H1 (cell line): Measurements from ENCODE around the gene ABCD4. TPM values are rescaled to one million over a fixed set of nuclear protein-coding genes. Genes with fewer than 3 reads are reported as not detected.
A peak's percentile ranks its signal among the peaks of the same experiment; 100 is the strongest.

Experiments
- CTCF ChIA-PET: fragments of 300-600 bp; sonication (Branson Sonifier 250); formaldehyde crosslinking; loops from one replicate; lab custom pipeline; 2021; ENCODE audit not compliant: partially characterized antibody; lab: Charles Lee
- POLR2A ChIA-PET: fragments of 300-600 bp; sonication (Branson Sonifier 250); formaldehyde crosslinking; loops from one replicate; lab custom pipeline; 2021; ENCODE audit warnings: inconsistent platforms; ENCODE audit not compliant: partially characterized antibody; lab: Charles Lee
- DNase-seq, 2 experiments: peaks; one replicate each; pipeline versions ENCODE4 v3.0.0 to v3.0.0-alpha.2; 2010 to 2022; ENCODE audit warnings: low spot score in 2 of 2, low read depth in 1 of 2, mixed read lengths in 1 of 2
- FAIRE-seq: peaks from 2 replicates; lab custom pipeline; 2011; peaks lifted over from hg19 to GRCh38; lab: Jason Lieb, UNC
- H2AFZ ChIP-seq: 2 replicates; pipeline ENCODE4 v1.8.1; 2012; ENCODE audit warnings: low read length, inconsistent platforms
- H2AK5ac ChIP-seq: 2 replicates; pipeline ENCODE4 v1.6.1; 2013; ENCODE audit warnings: low read depth, low read length
- H2BK120ac ChIP-seq: replicated peaks from 2 replicates; pipeline ENCODE3; 2013; ENCODE audit warnings: low read depth, low read length, inconsistent platforms
- H2BK12ac ChIP-seq: 2 replicates; pipeline ENCODE4 v1.6.1; 2013; ENCODE audit warnings: low read depth, low read length
- H2BK15ac ChIP-seq: 2 replicates; pipeline ENCODE4 v1.6.1; 2013; ENCODE audit warnings: low read length
- H2BK20ac ChIP-seq: 2 replicates; pipeline ENCODE4 v1.6.1; 2013; ENCODE audit warnings: low read length
- H2BK5ac ChIP-seq: 2 replicates; pipeline ENCODE4 v1.6.1; 2013; ENCODE audit warnings: low read depth, low read length
- H3K14ac ChIP-seq: 2 replicates; pipeline ENCODE4 v1.6.1; 2013; ENCODE audit warnings: inconsistent platforms; ENCODE audit not compliant: insufficient read length
- H3K18ac ChIP-seq: 2 replicates; pipeline ENCODE4 v1.6.1; 2013; ENCODE audit warnings: low read length; ENCODE audit errors: extremely low read depth
- H3K23ac ChIP-seq: 2 replicates; pipeline ENCODE4 v1.6.1; 2013; ENCODE audit warnings: inconsistent platforms; ENCODE audit not compliant: insufficient read length
- H3K23me2 ChIP-seq: 2 replicates; pipeline ENCODE4 v1.6.1; 2013; ENCODE audit warnings: low read depth, low read length
- H3K27ac ChIP-seq: 2 replicates; pipeline ENCODE4 v1.6.1; 2011; ENCODE audit warnings: low read depth, low read length, inconsistent platforms
- H3K27me3 ChIP-seq, 4 experiments: replicated peaks in 1 of 4; 1 replicate in 1 of 4; 2 replicates in 3 of 4; pipeline versions ENCODE4 v1.6.1 to v1.8.1; 2011 to 2013; ENCODE audit warnings: low read length in 3 of 4, mild to moderate bottlenecking in 3 of 4, inconsistent platforms in 2 of 4, mixed read lengths in 2 of 4, moderate library complexity in 1 of 4; ENCODE audit not compliant: control insufficient read depth in 3 of 4, insufficient read depth in 3 of 4; ENCODE audit errors: extremely low read depth in 1 of 4
- H3K36me3 ChIP-seq, 4 experiments: 2 replicates each; pipeline versions ENCODE4 v1.6.1 to v1.8.1; 2011 to 2013; ENCODE audit warnings: mild to moderate bottlenecking in 4 of 4, low read length in 3 of 4, moderate library complexity in 2 of 4, control low read depth in 1 of 4, inconsistent platforms in 1 of 4; ENCODE audit not compliant: insufficient read depth in 4 of 4, control insufficient read depth in 2 of 4
- H3K4ac ChIP-seq: replicated peaks from 2 replicates; pipeline ENCODE3; 2013; ENCODE audit warnings: low read length, low read depth, mixed read lengths, inconsistent platforms; ENCODE audit not compliant: insufficient read length
- H3K4me1 ChIP-seq, 4 experiments: replicated peaks in 1 of 4; 1 replicate in 1 of 4; 2 replicates in 3 of 4; pipeline versions ENCODE4 v1.6.1 to v1.8.1; 2011 to 2013; ENCODE audit warnings: low read length in 3 of 4, inconsistent platforms in 2 of 4, mixed read lengths in 1 of 4; ENCODE audit not compliant: insufficient read depth in 4 of 4, control insufficient read depth in 3 of 4
- H3K4me2 ChIP-seq, 2 experiments: 2 replicates each; pipeline versions ENCODE4 v1.6.1 to v1.8.1; 2011 to 2013; ENCODE audit warnings: low read depth in 2 of 2, low read length in 2 of 2, control low read depth in 1 of 2, inconsistent platforms in 1 of 2, mild to moderate bottlenecking in 1 of 2; ENCODE audit not compliant: insufficient read depth in 1 of 2
- H3K4me3 ChIP-seq, 4 experiments: fragments of 200-600, 300-600 bp in 1 of 4; sonication (generic), shearing (Covaris generic), sonication (Bioruptor Twin) in 1 of 4; 2 replicates each; pipeline versions ENCODE4 v1.5.1 to v1.8.1; 2011 to 2016; ENCODE audit warnings: low read length in 4 of 4, low read depth in 3 of 4, control low read depth in 2 of 4, inconsistent platforms in 2 of 4, mild to moderate bottlenecking in 2 of 4, mixed read lengths in 1 of 4, moderate library complexity in 1 of 4; ENCODE audit not compliant: insufficient read depth in 2 of 4; ENCODE audit errors: extremely low read depth in 1 of 4
- H3K56ac ChIP-seq: replicated peaks from 2 replicates; pipeline ENCODE3; 2013; ENCODE audit warnings: low read depth, mild to moderate bottlenecking, mixed read lengths, low read length, inconsistent platforms; ENCODE audit not compliant: insufficient read length
- H3K79me1 ChIP-seq: 2 replicates; pipeline ENCODE4 v1.6.1; 2013; ENCODE audit warnings: low read depth, low read length, control low read depth
- H3K79me2 ChIP-seq, 2 experiments: 2 replicates each; pipeline versions ENCODE4 v1.6.1 to v1.8.1; 2012 to 2013; ENCODE audit warnings: low read length in 2 of 2, mild to moderate bottlenecking in 2 of 2, inconsistent platforms in 1 of 2; ENCODE audit not compliant: insufficient read depth in 2 of 2, control insufficient read depth in 1 of 2
- H3K9ac ChIP-seq, 4 experiments: replicated peaks in 1 of 4; 1 replicate in 1 of 4; 2 replicates in 3 of 4; pipeline versions ENCODE4 v1.6.1 to v1.8.1; 2011 to 2013; ENCODE audit warnings: low read depth in 3 of 4, low read length in 3 of 4, control low read depth in 2 of 4, mild to moderate bottlenecking in 2 of 4, moderate library complexity in 2 of 4, inconsistent platforms in 1 of 4; ENCODE audit errors: extremely low read depth in 1 of 4
- H3K9me3 ChIP-seq, 2 experiments: 2 replicates each; pipeline versions ENCODE4 v1.6.1 to v1.8.1; 2012 to 2013; ENCODE audit warnings: mild to moderate bottlenecking in 2 of 2, moderate library complexity in 2 of 2, control low read depth in 1 of 2, inconsistent platforms in 1 of 2, low read depth in 1 of 2, low read length in 1 of 2, mixed read lengths in 1 of 2; ENCODE audit not compliant: insufficient read depth in 2 of 2
- H4K20me1 ChIP-seq, 2 experiments: replicated peaks in 1 of 2; 2 replicates each; pipeline versions ENCODE3 to v1.8.1; 2011 to 2013; ENCODE audit warnings: inconsistent platforms in 2 of 2, low read length in 2 of 2, mild to moderate bottlenecking in 1 of 2; ENCODE audit not compliant: insufficient read depth in 2 of 2, control insufficient read depth in 1 of 2
- H4K5ac ChIP-seq: 2 replicates; pipeline ENCODE4 v1.6.1; 2013; ENCODE audit warnings: low read length, low read depth, mixed read lengths, inconsistent platforms; ENCODE audit not compliant: insufficient read length
- H4K8ac ChIP-seq: 2 replicates; pipeline ENCODE4 v1.8.0; 2013; ENCODE audit warnings: mild to moderate bottlenecking, moderate library complexity, low read length, inconsistent platforms; ENCODE audit not compliant: insufficient read depth; ENCODE audit errors: extremely low read depth
- H4K91ac ChIP-seq: replicated peaks from 2 replicates; pipeline ENCODE3; 2013; ENCODE audit warnings: low read length, mixed read lengths, inconsistent platforms; ENCODE audit not compliant: insufficient read length
- WGBS, 2 experiments: shearing (Covaris generic) in 1 of 2; methylation state at CpG; one replicate each; pipeline versions ENCODE4 v1.1.6 to v1.1.7; 2013 to 2015; ENCODE audit warnings: low lambda C conversion rate in 2 of 2, mixed read lengths in 2 of 2, inconsistent platforms in 1 of 2, low coverage in 1 of 2, missing lambda C conversion rate in 1 of 2; ENCODE audit not compliant: insufficient replicate concordance in 2 of 2, insufficient coverage in 1 of 2, insufficient read length in 1 of 2; ENCODE audit errors: extremely low coverage in 1 of 2, missing lambda C conversion rate in 1 of 2; 5-methylcytosine and 5-hydroxymethylcytosine counted together
- polyA plus RNA-seq, 7 experiments: library from polyadenylated mRNA; depleted of rRNA in 3 of 7; stranded (reverse) in 5 of 7; unstranded in 2 of 7; fragments of >200 nt in 5 of 7; fragments of 200-250 nt in 2 of 7; gene quantifications; 1 replicate in 5 of 7; 2 replicates in 1 of 7; 4 replicates in 1 of 7; pipeline versions ENCODE4 v1.2.1 to v1.2.3, GENCODE V29; 2011 to 2013; ENCODE audit warnings: missing spikeins in 2 of 7, mixed read lengths in 2 of 7
- total RNA-seq: library from RNA; stranded (reverse); fragmentation: NEBNext Ultra II Directional; extraction: Animal tissue kit (Norgen Biotek cat#: 25700); gene quantifications from 2 replicates; pipeline ENCODE4 v1.2.1, GENCODE V29; 2021

The ABCD4 gene
- total and polyA plus RNA-seq, 2 of the 8 experiments (the other 6 are each of a cell fraction or from before 2014, with no cell fraction given): 47.9 to 97.7 TPM

GRCh38 chr14:74242780-74243042 is 60.0 kb downstream of the ABCD4 start:
- Histone ChIP-seq H3K4me2 (peak overlapping the region; percentile 65 to 88; a peak in 3 of 4 replicates), H4K5ac (no peak overlapping the region), H3K23ac (no peak overlapping the region), H2BK12ac (no peak overlapping the region), H2AFZ (no peak overlapping the region), H3K27ac (no peak overlapping the region), H4K20me1 (peaks cover 0 to 2% of the 10 kb centered on the region in 2 experiments), H4K91ac (no peak overlapping the region), H2BK20ac (no peak overlapping the region), H3K27me3 (peaks cover 58 to 78% (median 69%) of the 10 kb centered on the region in 4 experiments), H2BK120ac (no peak overlapping the region), H3K4me1 (peaks cover 6 to 40% (median 16%) of the 10 kb centered on the region in 4 experiments), H3K4ac (no peak overlapping the region), H2BK15ac (no peak overlapping the region), H2AK5ac (no peak overlapping the region), H3K56ac (no peak overlapping the region), H3K9ac (no peak overlapping the region), H3K18ac (no peak overlapping the region), H3K79me1 (no peaks in the 10 kb centered on the region), H4K8ac (no peak overlapping the region), H3K36me3 (peaks cover 0 to 13% (median 0%) of the 10 kb centered on the region in 4 experiments; a peak in 1 of 8 replicates), H3K14ac (no peak overlapping the region), H2BK5ac (no peak overlapping the region), H3K4me3 (no peak overlapping the region), H3K9me3 (no peaks in the 10 kb centered on the region), H3K79me2 (no peaks in the 10 kb centered on the region), H3K23me2 (peaks cover 22% of the 10 kb centered on the region; the same call in 1 of the 2 replicates)
- FAIRE-seq (no peak), DNase-seq (no peak)
- 34% methylated on average over 4 of the region's 4 CpGs; no CpG with 5 or more reads in 1 of the 2 experiments for WGBS, 2 experiments
- ChIA-PET CTCF (interaction anchor here (0.6 to 16.5 kb wide), 4 partner anchors 9 to 104 kb away, joined by 3 to 127 read pairs (median 62); no protein-coding TSS in a partner anchor), POLR2A (no interaction called here)
